ENCODE measurements around the gene PCNX2.

Gene PCNX2

GRCh38 chr1:233216009-233216408, 79.5 kb downstream of the PCNX2 start:
- Histone ChIP-seq H3K79me2 (ENCODE audit: insufficient read depth, low read length) (no peaks in the 10 kb centered on the region), H4K20me1 (ENCODE audit: low read depth, low read length) (no peaks in the 10 kb centered on the region), H3K36me3 (ENCODE audit: low read length) (no peaks in the 10 kb centered on the region), H3K9me2 (replicated peaks; ENCODE audit: insufficient read depth, low read length) (no peaks in the 10 kb centered on the region), H3K27ac (ENCODE audit: low read depth, low read length) (no peak overlapping the region), H3K9ac (ENCODE audit: low read length) (no peak overlapping the region), H3K4me2 (ENCODE audit: low read depth, low read length, poor library complexity, severe bottlenecking) (no peak overlapping the region), H3F3A (ENCODE audit: insufficient read depth) (no peaks in the 10 kb centered on the region), H3K4me3 (ENCODE audit: insufficient read depth, low read length, poor library complexity, severe bottlenecking) (no peak overlapping the region), H2AFZ (ENCODE audit: low read depth, low read length, severe bottlenecking) (no peak overlapping the region), H3K9me3 (ENCODE audit: insufficient read depth, low read length) (no peaks in the 10 kb centered on the region), H3K27me3 (ENCODE audit: low read length) (no peaks in the 10 kb centered on the region)
- TF ChIP-seq EZH2phosphoT487 (conservative IDR thresholded peaks at IDR 0.05; ENCODE audit: low read length): no peak
- TF ChIP-seq CTCF (IDR thresholded peaks at IDR 0.05; ENCODE audit: insufficient read depth, low read length, poor library complexity, severe bottlenecking): no peak

- no peaks in the 10 kb centered on the region for H3F3A ChIP-seq (ENCODE audit: insufficient read depth)
- no peak overlapping the region for H3K4me2 ChIP-seq (ENCODE audit: low read depth, low read length, poor library complexity, severe bottlenecking)
- no peaks in the 10 kb centered on the region for H3K36me3 ChIP-seq (ENCODE audit: low read length)
- no peak overlapping the region for H3K4me3 ChIP-seq (ENCODE audit: insufficient read depth, low read length, poor library complexity, severe bottlenecking)
- no peak for TF ChIP-seq EZH2phosphoT487 (conservative IDR thresholded peaks at IDR 0.05; ENCODE audit: low read length)
- H3K9me2 ChIP-seq (replicated peaks; ENCODE audit: insufficient read depth, low read length): no peaks in the 10 kb centered on the region
- H3K27ac ChIP-seq (ENCODE audit: low read depth, low read length): no peak overlapping the region
- no peaks in the 10 kb centered on the region for H3K9me3 ChIP-seq (ENCODE audit: insufficient read depth, low read length)
- H2AFZ ChIP-seq (ENCODE audit: low read depth, low read length, severe bottlenecking): no peak overlapping the region
- H4K20me1 ChIP-seq (ENCODE audit: low read depth, low read length): no peaks in the 10 kb centered on the region
- H3K27me3 ChIP-seq (ENCODE audit: low read length): no peaks in the 10 kb centered on the region
- no peak overlapping the region for H3K9ac ChIP-seq (ENCODE audit: low read length)
- no peaks in the 10 kb centered on the region for H3K79me2 ChIP-seq (ENCODE audit: insufficient read depth, low read length)
These were observed 80.3 kb downstream of the PCNX2 start for GRCh38 chr1:233215135-233215760.

GRCh38 chr1:233211595-233211994, 83.9 kb downstream of the PCNX2 start:
- H3K9me3 ChIP-seq (ENCODE audit: insufficient read depth, low read length): no peaks in the 10 kb centered on the region
- no peak overlapping the region for H3K9ac ChIP-seq (ENCODE audit: low read length)
- no peaks in the 10 kb centered on the region for H3K36me3 ChIP-seq (ENCODE audit: low read length)
- no peak overlapping the region for H3K4me3 ChIP-seq (ENCODE audit: insufficient read depth, low read length, poor library complexity, severe bottlenecking)
- H3K4me2 ChIP-seq (ENCODE audit: low read depth, low read length, poor library complexity, severe bottlenecking): no peak overlapping the region
- no peaks in the 10 kb centered on the region for H3F3A ChIP-seq (ENCODE audit: insufficient read depth)
- H2AFZ ChIP-seq (ENCODE audit: low read depth, low read length, severe bottlenecking): no peak overlapping the region
- H3K27ac ChIP-seq (ENCODE audit: low read depth, low read length): no peak overlapping the region
- no peaks in the 10 kb centered on the region for H3K79me2 ChIP-seq (ENCODE audit: insufficient read depth, low read length)
- no peaks in the 10 kb centered on the region for H4K20me1 ChIP-seq (ENCODE audit: low read depth, low read length)
- H3K9me2 ChIP-seq (replicated peaks; ENCODE audit: insufficient read depth, low read length): no peaks in the 10 kb centered on the region
- TF ChIP-seq CTCF (IDR thresholded peaks at IDR 0.05; ENCODE audit: insufficient read depth, low read length, poor library complexity, severe bottlenecking) (no peak), EZH2phosphoT487 (conservative IDR thresholded peaks at IDR 0.05; ENCODE audit: low read length) (no peak)
- H3K27me3 ChIP-seq (ENCODE audit: low read length): no peaks in the 10 kb centered on the region

- H3K9me2 ChIP-seq (replicated peaks; ENCODE audit: insufficient read depth, low read length): no peaks in the 10 kb centered on the region
- no peak overlapping the region for H3K9ac ChIP-seq (ENCODE audit: low read length)
- no peaks in the 10 kb centered on the region for H3K27me3 ChIP-seq (ENCODE audit: low read length)
- no peaks in the 10 kb centered on the region for H3K79me2 ChIP-seq (ENCODE audit: insufficient read depth, low read length)
- no peak overlapping the region for H2AFZ ChIP-seq (ENCODE audit: low read depth, low read length, severe bottlenecking)
- TF ChIP-seq EZH2phosphoT487 (conservative IDR thresholded peaks at IDR 0.05; ENCODE audit: low read length): no peak
- TF ChIP-seq CTCF (IDR thresholded peaks at IDR 0.05; ENCODE audit: insufficient read depth, low read length, poor library complexity, severe bottlenecking): no peak
- no peaks in the 10 kb centered on the region for H4K20me1 ChIP-seq (ENCODE audit: low read depth, low read length)
- H3K9me3 ChIP-seq (ENCODE audit: insufficient read depth, low read length): no peaks in the 10 kb centered on the region
- H3F3A ChIP-seq (ENCODE audit: insufficient read depth): no peaks in the 10 kb centered on the region
- no peaks in the 10 kb centered on the region for H3K36me3 ChIP-seq (ENCODE audit: low read length)
- H3K4me3 ChIP-seq (ENCODE audit: insufficient read depth, low read length, poor library complexity, severe bottlenecking): no peak overlapping the region
- H3K27ac ChIP-seq (ENCODE audit: low read depth, low read length): no peak overlapping the region
- H3K4me2 ChIP-seq (ENCODE audit: low read depth, low read length, poor library complexity, severe bottlenecking): no peak overlapping the region
These were observed 84.4 kb downstream of the PCNX2 start for GRCh38 chr1:233211106-233211505.
